Measurements from ENCODE around the gene PTPRA. TPM values are rescaled to one million over a fixed set of nuclear protein-coding genes. Genes with fewer than 3 reads are reported as not detected.

PTPRA gene
- polyA plus RNA-seq, 1 experiment = 87.4 TPM

GRCh38 chr20:2874456-2874855, 1.2 kb downstream of the PTPRA start:
- peak overlapping the region; percentile 85 for H3K4me3 ChIP-seq (ENCODE audit: low read depth, low read length)
- CTCF ChIA-PET = no interaction called here
- H3K27me3 ChIP-seq (ENCODE audit: control insufficient read depth, insufficient read depth, low read length) = no peaks in the 10 kb centered on the region
- TF ChIP-seq CTCF (IDR thresholded peaks at IDR 0.05; ENCODE audit: low read depth, low read length) = no peak
- no peak for DNase-seq (ENCODE audit: low read depth, low spot score)
- POLR2A ChIA-PET = no interaction called here
- H3K27ac ChIP-seq (ENCODE audit: low read depth, low read length) = no peak overlapping the region
- no peaks in the 10 kb centered on the region; the same call in 1 of the 2 replicates for H3K9me3 ChIP-seq (ENCODE audit: control insufficient read depth, insufficient read depth, low read length)

GRCh38 chr20:2875690-2876203, 2.5 kb downstream of the PTPRA start:
- H3K4me3 ChIP-seq (ENCODE audit: low read depth, low read length) = no peak overlapping the region
- no peak for DNase-seq (ENCODE audit: low read depth, low spot score)
- ChIA-PET CTCF (no interaction called here), POLR2A (no interaction called here)
- no peak for TF ChIP-seq CTCF (IDR thresholded peaks at IDR 0.05; ENCODE audit: low read depth, low read length)
- no peaks in the 10 kb centered on the region for H3K27me3 ChIP-seq (ENCODE audit: control insufficient read depth, insufficient read depth, low read length)
- no peak overlapping the region for H3K27ac ChIP-seq (ENCODE audit: low read depth, low read length)
- H3K9me3 ChIP-seq (ENCODE audit: control insufficient read depth, insufficient read depth, low read length) = no peaks in the 10 kb centered on the region; the same call in 1 of the 2 replicates

- Histone ChIP-seq H3K27ac (ENCODE audit: low read depth, low read length) (no peak overlapping the region), H3K9me3 (ENCODE audit: control insufficient read depth, insufficient read depth, low read length) (no peaks in the 10 kb centered on the region; the same call in 1 of the 2 replicates), H3K27me3 (ENCODE audit: control insufficient read depth, insufficient read depth, low read length) (no peaks in the 10 kb centered on the region), H3K4me3 (ENCODE audit: low read depth, low read length) (no peak overlapping the region)
- DNase-seq (ENCODE audit: low read depth, low spot score) = no peak
- TF ChIP-seq CTCF (IDR thresholded peaks at IDR 0.05; ENCODE audit: low read depth, low read length) = no peak
- POLR2A ChIA-PET = no interaction called here
- CTCF ChIA-PET = interaction anchor here (1.2 kb wide), 1 partner anchor 122 kb away, joined by 6 read pairs; no protein-coding TSS in a partner anchor
Measured at GRCh38 chr20:2878515-2878914, 5.2 kb downstream of the PTPRA start.

GRCh38 chr20:2879146-2879545, 5.9 kb downstream of the PTPRA start:
- POLR2A ChIA-PET = no interaction called here
- Histone ChIP-seq H3K4me3 (ENCODE audit: low read depth, low read length) (no peak overlapping the region), H3K9me3 (ENCODE audit: control insufficient read depth, insufficient read depth, low read length) (no peaks in the 10 kb centered on the region), H3K27me3 (ENCODE audit: control insufficient read depth, insufficient read depth, low read length) (no peaks in the 10 kb centered on the region), H3K27ac (ENCODE audit: low read depth, low read length) (no peak overlapping the region)
- CTCF ChIA-PET = interaction anchor here (1.2 to 1.6 kb wide), 2 partner anchors 27 to 122 kb away, joined by 4 to 6 read pairs; no protein-coding TSS in a partner anchor
- DNase-seq (ENCODE audit: low read depth, low spot score) = peak; percentile 82
- no peak for TF ChIP-seq CTCF (IDR thresholded peaks at IDR 0.05; ENCODE audit: low read depth, low read length)

GRCh38 chr20:2880650-2881049, 7.4 kb downstream of the PTPRA start:
- POLR2A ChIA-PET = no interaction called here
- TF ChIP-seq CTCF (IDR thresholded peaks at IDR 0.05; ENCODE audit: low read depth, low read length) = no peak
- no peaks in the 10 kb centered on the region for H3K9me3 ChIP-seq (ENCODE audit: control insufficient read depth, insufficient read depth, low read length)
- DNase-seq (ENCODE audit: low read depth, low spot score) = no peak
- no peak overlapping the region for H3K27ac ChIP-seq (ENCODE audit: low read depth, low read length)
- no peak overlapping the region for H3K4me3 ChIP-seq (ENCODE audit: low read depth, low read length)
- no peaks in the 10 kb centered on the region for H3K27me3 ChIP-seq (ENCODE audit: control insufficient read depth, insufficient read depth, low read length)
- CTCF ChIA-PET = interaction anchor here (0.9 to 1.6 kb wide), 2 partner anchors 28 to 30 kb away, joined by 4 read pairs; no protein-coding TSS in a partner anchor
